Cardiac muscle cell (in vitro differentiated cells and primary cell): Measurements from ENCODE around the gene ERI3. TPM values are rescaled to one million over a fixed set of nuclear protein-coding genes. Genes with fewer than 3 reads are reported as not detected.

ENCODE experiments used
- DNase-seq, 2 donors: peaks; one replicate each; pipeline versions ENCODE4 v3.0.0 to v3.0.0-alpha.2; 2010 to 2017; ENCODE audit warnings: low read depth in 1 of 2, low spot score in 1 of 2
- H3K27ac ChIP-seq: fragments of 200-600 bp; sonication (generic); 2 replicates; pipeline ENCODE4 v1.5.1; 2016
- H3K27me3 ChIP-seq: fragments of 200-600 bp; sonication (generic); 2 replicates; pipeline ENCODE4 v1.6.0; 2016; ENCODE audit warnings: control low read depth
- H3K36me3 ChIP-seq: fragments of 200-600 bp; sonication (generic); 2 replicates; pipeline ENCODE4 v1.5.1; 2016; ENCODE audit warnings: control low read depth
- H3K4me1 ChIP-seq: fragments of 200-600 bp; sonication (generic); 2 replicates; pipeline ENCODE4 v1.8.1; 2017; ENCODE audit warnings: low read depth, mild to moderate bottlenecking, mixed run types
- H3K4me3 ChIP-seq: fragments of 200-600 bp; sonication (generic); 2 replicates; pipeline ENCODE4 v1.5.1; 2016; ENCODE audit warnings: mild to moderate bottlenecking
- H3K9me3 ChIP-seq: fragments of 200-600 bp; sonication (generic); 2 replicates; pipeline ENCODE4 v1.5.1; 2017; ENCODE audit warnings: low read depth, mild to moderate bottlenecking, control low read depth
- polyA plus RNA-seq: library from polyadenylated mRNA; unstranded; fragments of >200 nt; fragmentation: Nextera tagmentation; extraction: Ambion mirVana; gene quantifications from 2 replicates; pipeline ENCODE4 v1.2.1, GENCODE V29; 2016
- total RNA-seq: library from RNA; depleted of rRNA; stranded (reverse); fragments of >200 nt; gene quantifications from 2 replicates; pipeline ENCODE4 v1.2.3, GENCODE V29; 2016
- TF ChIP-seq, protein P1 (sequence below): IDR thresholded peaks from 2 replicates; pipeline ENCODE4 v1.5.1; 2012; ENCODE audit warnings: low read depth, mild to moderate bottlenecking, low read length

ERI3 gene
- total and polyA plus RNA-seq, 2 experiments from 2014 or later: 92.1 to 151 TPM

DNA sequence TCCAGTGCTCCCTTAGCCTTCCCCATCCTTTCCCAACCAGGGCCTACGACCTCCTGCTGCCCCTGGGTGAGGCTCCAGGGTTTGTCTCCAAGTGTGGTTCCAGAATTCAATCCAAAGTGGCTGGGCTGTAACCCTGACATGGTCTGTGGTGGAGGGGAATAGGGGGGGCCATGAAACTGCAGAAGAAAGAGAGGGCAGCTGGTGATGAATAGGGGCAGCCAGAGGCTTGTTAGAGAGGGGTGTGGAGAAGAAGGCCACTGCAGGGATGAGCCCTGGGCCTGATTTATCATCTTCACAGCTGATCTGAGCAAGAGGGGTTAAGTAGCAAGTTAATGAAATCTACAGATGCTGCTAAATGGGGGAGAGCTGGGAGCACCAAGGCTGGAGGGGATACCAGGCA is 12.9 kb upstream of the ERI3 start:
- no peaks in the 10 kb centered on the region for H3K9me3 ChIP-seq
- peaks cover 26% of the 10 kb centered on the region for H3K4me1 ChIP-seq
- no peak for DNase-seq
- no peak overlapping the region for H3K27ac ChIP-seq
- TF ChIP-seq, protein P1, sequence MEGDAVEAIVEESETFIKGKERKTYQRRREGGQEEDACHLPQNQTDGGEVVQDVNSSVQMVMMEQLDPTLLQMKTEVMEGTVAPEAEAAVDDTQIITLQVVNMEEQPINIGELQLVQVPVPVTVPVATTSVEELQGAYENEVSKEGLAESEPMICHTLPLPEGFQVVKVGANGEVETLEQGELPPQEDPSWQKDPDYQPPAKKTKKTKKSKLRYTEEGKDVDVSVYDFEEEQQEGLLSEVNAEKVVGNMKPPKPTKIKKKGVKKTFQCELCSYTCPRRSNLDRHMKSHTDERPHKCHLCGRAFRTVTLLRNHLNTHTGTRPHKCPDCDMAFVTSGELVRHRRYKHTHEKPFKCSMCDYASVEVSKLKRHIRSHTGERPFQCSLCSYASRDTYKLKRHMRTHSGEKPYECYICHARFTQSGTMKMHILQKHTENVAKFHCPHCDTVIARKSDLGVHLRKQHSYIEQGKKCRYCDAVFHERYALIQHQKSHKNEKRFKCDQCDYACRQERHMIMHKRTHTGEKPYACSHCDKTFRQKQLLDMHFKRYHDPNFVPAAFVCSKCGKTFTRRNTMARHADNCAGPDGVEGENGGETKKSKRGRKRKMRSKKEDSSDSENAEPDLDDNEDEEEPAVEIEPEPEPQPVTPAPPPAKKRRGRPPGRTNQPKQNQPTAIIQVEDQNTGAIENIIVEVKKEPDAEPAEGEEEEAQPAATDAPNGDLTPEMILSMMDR: no peak
- no peaks in the 10 kb centered on the region for H3K27me3 ChIP-seq
- no peaks in the 10 kb centered on the region for H3K36me3 ChIP-seq
- H3K4me3 ChIP-seq: no peak overlapping the region

DNA sequence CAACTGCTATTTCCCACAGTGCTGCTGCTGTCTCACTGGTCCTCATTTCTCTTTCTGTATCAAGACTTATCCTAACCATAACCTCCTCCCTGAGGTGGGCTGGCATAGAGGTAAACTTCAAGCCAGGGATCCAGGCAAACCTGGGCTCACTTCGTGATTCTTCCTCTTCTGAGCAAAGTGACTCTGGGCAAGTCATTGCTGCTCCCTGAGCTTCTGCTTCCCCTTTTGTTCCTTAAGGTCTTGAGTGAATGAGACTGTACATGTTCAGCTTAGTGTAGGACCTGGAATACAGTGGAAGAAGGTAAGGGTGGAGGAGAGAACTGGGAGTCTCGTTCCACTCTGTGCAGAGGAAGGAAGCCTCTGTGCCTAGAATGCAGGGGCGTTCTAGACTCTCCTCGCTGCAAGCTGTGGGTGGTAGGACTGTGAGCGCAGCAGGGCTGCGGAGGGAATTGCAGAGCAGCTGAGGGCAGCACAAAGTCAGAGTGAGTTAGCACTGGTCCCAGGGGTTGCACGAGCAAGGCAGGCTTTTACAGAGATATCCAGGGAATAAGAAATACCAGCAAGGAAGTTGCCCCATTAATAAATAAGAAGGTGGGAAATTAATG is 11.4 kb upstream of the ERI3 start:
- no peak overlapping the region for H3K4me3 ChIP-seq
- no peak overlapping the region for H3K27ac ChIP-seq
- TF ChIP-seq, protein P1: no peak
- DNase-seq: no peak
- H3K27me3 ChIP-seq: no peaks in the 10 kb centered on the region
- peaks cover 26% of the 10 kb centered on the region for H3K4me1 ChIP-seq
- no peaks in the 10 kb centered on the region for H3K36me3 ChIP-seq
- H3K9me3 ChIP-seq: no peaks in the 10 kb centered on the region

- Histone ChIP-seq H3K4me1 (no peaks in the 10 kb centered on the region), H3K36me3 (no peaks in the 10 kb centered on the region), H3K27me3 (no peaks in the 10 kb centered on the region), H3K9me3 (no peaks in the 10 kb centered on the region), H3K4me3 (no peak overlapping the region), H3K27ac (no peak overlapping the region)
- TF ChIP-seq, protein P1: no peak
- DNase-seq: peak; percentile 10 to 48
These were observed 6.4 kb upstream of the ERI3 start for GRCh38 chr1:44361478-44361877.

DNA sequence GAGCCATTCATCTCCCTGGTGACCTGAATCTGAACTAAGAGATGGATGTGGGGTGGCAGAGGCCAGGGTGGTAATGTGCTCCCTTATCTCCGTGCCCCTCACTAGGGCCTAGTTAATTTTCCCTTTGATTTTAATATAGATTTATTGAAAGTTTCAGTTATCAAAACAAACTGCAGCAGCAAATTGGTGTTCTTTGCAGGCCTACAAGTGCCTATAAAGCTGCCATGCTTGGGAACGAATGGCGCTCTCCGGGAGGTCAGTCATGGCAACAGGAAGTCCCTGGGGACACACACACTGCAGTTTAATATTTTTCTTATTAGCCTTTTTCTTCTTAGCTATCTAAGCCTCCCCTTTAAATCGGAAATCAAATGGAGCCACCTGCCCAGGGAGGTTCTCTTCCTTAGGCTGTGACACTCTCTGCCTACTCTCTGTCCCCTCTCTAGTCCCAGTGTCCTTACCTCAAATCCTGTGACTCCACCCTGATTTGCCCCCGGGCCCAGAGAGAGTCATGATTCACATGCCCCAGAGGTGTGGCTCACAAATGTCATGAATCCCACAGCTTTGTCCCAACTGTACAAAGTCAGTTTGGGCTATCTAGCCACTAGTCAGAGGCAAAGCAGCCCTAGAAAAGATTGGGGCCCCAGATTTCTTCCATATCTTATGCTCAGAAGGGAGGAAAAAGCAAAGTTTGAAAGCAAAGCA is 4.3 kb upstream of the ERI3 start:
- Histone ChIP-seq H3K36me3 (no peaks in the 10 kb centered on the region), H3K4me1 (peaks cover 5% of the 10 kb centered on the region), H3K4me3 (no peak overlapping the region), H3K27ac (no peak overlapping the region), H3K27me3 (no peaks in the 10 kb centered on the region), H3K9me3 (no peaks in the 10 kb centered on the region)
- TF ChIP-seq, protein P1: no peak
- DNase-seq: no peak

- TF ChIP-seq, protein P1: no peak
- Histone ChIP-seq H3K36me3 (no peaks in the 10 kb centered on the region), H3K4me3 (no peak overlapping the region), H3K4me1 (peaks cover 20% of the 10 kb centered on the region), H3K27ac (no peak overlapping the region), H3K9me3 (no peaks in the 10 kb centered on the region), H3K27me3 (no peaks in the 10 kb centered on the region)
- DNase-seq: no peak
These were observed 2.7 kb upstream of the ERI3 start for GRCh38 chr1:44357710-44358109.
